Fibroblast of lung (primary cell): ENCODE results near the gene DHX38.
"Not testable (repeated sequence)": the region's sequence is repeated elsewhere in the genome, so short reads cannot be mapped to it uniquely, and the experiment has no call there.

Experiments used
- EZH2 ChIP-seq: IDR thresholded peaks from 2 replicates; pipeline ENCODE4 v1.5.1; 2012; ENCODE audit warnings: low read length, control low read depth, mild to moderate bottlenecking; ENCODE audit errors: missing control alignments
- TF ChIP-seq, protein P1 (sequence below), 2 donors: IDR thresholded peaks in 1 of 2; conservative IDR thresholded peaks in 1 of 2; 1 replicate in 1 of 2; 2 replicates in 1 of 2; pipeline ENCODE4 v1.5.1; 2011 to 2012; ENCODE audit warnings: low read length in 2 of 2, control low read depth in 1 of 2, inconsistent platforms in 1 of 2, low read depth in 1 of 2, mild to moderate bottlenecking in 1 of 2

DNA sequence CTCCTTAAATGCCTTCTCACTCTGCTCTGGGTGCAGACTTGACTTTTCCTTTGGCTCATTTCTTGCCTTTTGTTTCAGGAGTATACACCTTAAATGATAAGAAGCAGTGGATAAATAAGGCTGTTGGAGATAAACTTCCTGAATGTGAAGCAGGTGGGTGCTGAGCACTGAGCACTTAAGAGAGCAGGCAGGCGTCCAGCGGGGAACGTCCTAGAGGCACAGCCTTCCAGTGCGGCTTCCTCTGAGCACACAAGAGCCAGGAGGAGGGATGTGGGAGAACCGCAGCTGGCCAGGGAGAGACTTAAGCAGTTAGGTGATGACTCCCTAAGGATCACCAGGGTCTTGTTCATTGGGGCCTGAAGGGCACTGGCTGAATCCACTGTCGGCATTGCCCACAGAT, 18.6 kb upstream of the DHX38 start:
- not testable (repeated sequence) for TF ChIP-seq EZH2
- TF ChIP-seq, protein P1, sequence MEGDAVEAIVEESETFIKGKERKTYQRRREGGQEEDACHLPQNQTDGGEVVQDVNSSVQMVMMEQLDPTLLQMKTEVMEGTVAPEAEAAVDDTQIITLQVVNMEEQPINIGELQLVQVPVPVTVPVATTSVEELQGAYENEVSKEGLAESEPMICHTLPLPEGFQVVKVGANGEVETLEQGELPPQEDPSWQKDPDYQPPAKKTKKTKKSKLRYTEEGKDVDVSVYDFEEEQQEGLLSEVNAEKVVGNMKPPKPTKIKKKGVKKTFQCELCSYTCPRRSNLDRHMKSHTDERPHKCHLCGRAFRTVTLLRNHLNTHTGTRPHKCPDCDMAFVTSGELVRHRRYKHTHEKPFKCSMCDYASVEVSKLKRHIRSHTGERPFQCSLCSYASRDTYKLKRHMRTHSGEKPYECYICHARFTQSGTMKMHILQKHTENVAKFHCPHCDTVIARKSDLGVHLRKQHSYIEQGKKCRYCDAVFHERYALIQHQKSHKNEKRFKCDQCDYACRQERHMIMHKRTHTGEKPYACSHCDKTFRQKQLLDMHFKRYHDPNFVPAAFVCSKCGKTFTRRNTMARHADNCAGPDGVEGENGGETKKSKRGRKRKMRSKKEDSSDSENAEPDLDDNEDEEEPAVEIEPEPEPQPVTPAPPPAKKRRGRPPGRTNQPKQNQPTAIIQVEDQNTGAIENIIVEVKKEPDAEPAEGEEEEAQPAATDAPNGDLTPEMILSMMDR (conservative IDR thresholded peaks at IDR 0.05 in 1 of 2, IDR thresholded peaks at IDR 0.05 in 1 of 2; ENCODE audit: low read depth in 1 of 2, low read length in 2 of 2), result not testable (repeated sequence)
